K562 (cell line): Measurements from ENCODE around the gene NGRN. TPM values are rescaled to one million over a fixed set of nuclear protein-coding genes. Genes with fewer than 3 reads are reported as not detected.

Experiments
- ATAC-seq: fragments of 200-7000 bp; cut with Tn5 transposase; 3 replicates; pipeline ENCODE4 v1.9.1; 2020; ENCODE audit warnings: moderate library complexity
- BruUV-seq: library from RNA; stranded (reverse); fragments of 400-500 nt; replicated peaks from 2 replicates; lab custom pipeline; 2021; lab: Mats Ljungman, UMichigan
- CTCF ChIA-PET: fragments of 300-600 bp; formaldehyde crosslinking; extraction: SDS; loops from one replicate; lab custom pipeline; 2021; ENCODE audit warnings: low intra/inter-chr PET ratio; lab: Yijun Ruan, JAX
- POLR2A ChIA-PET: fragments of 300-600, 350-650 bp; sonication (Branson Sonifier 250); formaldehyde crosslinking; extraction: SDS; loops from one replicate; lab custom pipeline; 2021; ENCODE audit warnings: antibody characterized with exemption, inconsistent platforms; lab: Yijun Ruan, JAX
- DNase-seq, 4 experiments: peaks; one replicate each; pipeline versions ENCODE4 v3.0.0 to v3.0.0-alpha.2; 2011 to 2018; ENCODE audit warnings: low spot score in 3 of 4, mixed read lengths in 3 of 4; ENCODE audit errors: extremely low read depth in 1 of 4
- FAIRE-seq: peaks from 2 replicates; lab custom pipeline; 2011; peaks lifted over from hg19 to GRCh38; lab: Jason Lieb, UNC
- H2AFZ ChIP-seq: 2 replicates; pipeline ENCODE4 v1.6.0; 2011; ENCODE audit warnings: low read depth, low read length, control low read depth, inconsistent platforms
- H3K27ac ChIP-seq: fragments of 200-600 bp; 3 replicates; pipeline ENCODE4 v1.8.0; 2011; ENCODE audit warnings: low read depth, mild to moderate bottlenecking, control low read depth, inconsistent platforms, low read length, moderate library complexity, mixed read lengths; ENCODE audit errors: extremely low read depth
- H3K27me3 ChIP-seq, 2 experiments: fragments of 300-600 bp in 1 of 2; 2 replicates in 1 of 2; 3 replicates in 1 of 2; pipeline versions ENCODE4 v1.6.0 to v1.8.0; 2011; ENCODE audit warnings: inconsistent platforms in 2 of 2, low read length in 2 of 2, mild to moderate bottlenecking in 1 of 2, mixed read lengths in 1 of 2, moderate library complexity in 1 of 2; ENCODE audit not compliant: control insufficient read depth in 2 of 2, insufficient read depth in 2 of 2
- H3K36me3 ChIP-seq: fragments of 300-600 bp; 3 replicates; pipeline ENCODE4 v1.8.0; 2011; ENCODE audit warnings: mild to moderate bottlenecking, low read length, inconsistent platforms; ENCODE audit not compliant: control insufficient read depth, insufficient read depth
- H3K4me1 ChIP-seq, 2 experiments: fragments of 200-600 bp in 1 of 2; replicated peaks in 1 of 2; 2 replicates in 1 of 2; 3 replicates in 1 of 2; pipeline versions ENCODE4 v1.5.1 to v1.8.0; 2011; ENCODE audit warnings: inconsistent platforms in 2 of 2, low read length in 2 of 2, mild to moderate bottlenecking in 1 of 2, mixed read lengths in 1 of 2, moderate library complexity in 1 of 2; ENCODE audit not compliant: control insufficient read depth in 2 of 2, insufficient read depth in 2 of 2
- H3K4me2 ChIP-seq: 2 replicates; pipeline ENCODE4 v1.6.1; 2011; ENCODE audit warnings: low read length, control low read depth, inconsistent platforms, mixed read lengths; ENCODE audit not compliant: insufficient read depth
- H3K4me3 ChIP-seq: fragments of 200-600 bp; sonication (generic), shearing (Covaris generic); 2 replicates; pipeline ENCODE4 v1.5.1; 2016; ENCODE audit warnings: control low read depth, inconsistent platforms
- H3K79me2 ChIP-seq: fragments of 200-600 bp; 3 replicates; pipeline ENCODE4 v1.8.0; 2011; ENCODE audit warnings: low read length, inconsistent platforms; ENCODE audit not compliant: control insufficient read depth, insufficient read depth
- H3K9ac ChIP-seq, 2 experiments: 2 replicates each; pipeline versions ENCODE4 v1.6.0 to v1.6.1; 2011; ENCODE audit warnings: low read depth in 2 of 2, low read length in 2 of 2, control low read depth in 1 of 2, inconsistent platforms in 1 of 2, mild to moderate bottlenecking in 1 of 2, mixed read lengths in 1 of 2; ENCODE audit not compliant: insufficient read depth in 1 of 2
- H3K9me1 ChIP-seq: one replicate; pipeline ENCODE4 v1.6.0; 2011; ENCODE audit warnings: inconsistent platforms, mild to moderate bottlenecking, low read length, moderate library complexity; ENCODE audit not compliant: control insufficient read depth, insufficient read depth
- H3K9me3 ChIP-seq: replicated peaks from 2 replicates; pipeline ENCODE4 v1.5.1; 2011; ENCODE audit warnings: low read depth, low read length, inconsistent platforms; ENCODE audit not compliant: control insufficient read depth, insufficient read depth
- H4K20me1 ChIP-seq: replicated peaks from 2 replicates; pipeline ENCODE4 v1.6.1; 2011; ENCODE audit warnings: low read length, inconsistent platforms, mixed read lengths; ENCODE audit not compliant: control insufficient read depth, insufficient read depth
- CBFA2T3 ChIP-seq: fragments of 450-650 bp; IDR thresholded peaks from 2 replicates; pipeline ENCODE4 v1.6.1; 2017
- CEBPG ChIP-seq, 3 experiments: fragments of 200-800 bp in 1 of 3; sonication (Bioruptor generic) in 1 of 3; sonication (generic) in 1 of 3; formaldehyde crosslinking in 1 of 3; IDR thresholded peaks in 2 of 3; conservative IDR thresholded peaks in 1 of 3; 2 replicates each; pipeline versions ENCODE4 v1.6.1 to v1.8.0; 2016 to 2022; ENCODE audit warnings: missing compliant biosample characterization in 2 of 3, missing genetic modification characterization in 2 of 3, mild to moderate bottlenecking in 1 of 3, missing genetic modification reagents in 1 of 3
- GATAD2B ChIP-seq: fragments of 450-650 bp; IDR thresholded peaks from 2 replicates; pipeline ENCODE4 v1.6.1; 2017; ENCODE audit warnings: mild to moderate bottlenecking, borderline replicate concordance
- MAZ ChIP-seq, 2 experiments: fragments of 450-650 bp in 1 of 2; sonication (generic) in 1 of 2; formaldehyde crosslinking; IDR thresholded peaks in 1 of 2; conservative IDR thresholded peaks in 1 of 2; 2 replicates each; pipeline versions ENCODE4 v1.4.0 to v1.5.0; 2020; ENCODE audit warnings: mild to moderate bottlenecking in 1 of 2, missing genetic modification reagents in 1 of 2
- MXI1 ChIP-seq: IDR thresholded peaks from 2 replicates; pipeline ENCODE4 v1.6.1; 2011; ENCODE audit warnings: low read depth, mild to moderate bottlenecking, improper control_type of control experiment, low read length
- MYBL2 ChIP-seq, 2 experiments: fragments of 450-650 bp in 1 of 2; sonication (generic) in 1 of 2; formaldehyde crosslinking in 1 of 2; IDR thresholded peaks; 2 replicates each; pipeline versions ENCODE4 v1.6.1 to v1.8.1; 2017 to 2022; ENCODE audit warnings: borderline replicate concordance in 1 of 2, inconsistent platforms in 1 of 2, low read depth in 1 of 2, mild to moderate bottlenecking in 1 of 2, missing genetic modification reagents in 1 of 2, moderate library complexity in 1 of 2
- POLR2A ChIP-seq: fragments of 450-650 bp; conservative IDR thresholded peaks from 2 replicates; pipeline ENCODE4 v1.6.1; 2016
- POU5F1 ChIP-seq: fragments of 150-350 bp; IDR thresholded peaks from 2 replicates; pipeline ENCODE4 v1.6.1; 2014; ENCODE audit warnings: borderline replicate concordance, low read length, low read depth, mild to moderate bottlenecking; ENCODE audit not compliant: partially characterized antibody
- SP1 ChIP-seq: sonication (generic); formaldehyde crosslinking; IDR thresholded peaks from 2 replicates; pipeline ENCODE4 v1.8.1; 2022; ENCODE audit warnings: mild to moderate bottlenecking, missing genetic modification reagents
- YBX1 ChIP-seq: fragments of 450-650 bp; IDR thresholded peaks from 2 replicates; pipeline ENCODE4 v1.7.1; 2016; ENCODE audit warnings: mild to moderate bottlenecking
- WGBS: fragments of 100-300 bp; shearing (Covaris generic); methylation state at CpG from one replicate; pipeline ENCODE4 v1.1.6; 2016; ENCODE audit warnings: low coverage, mixed read lengths; ENCODE audit not compliant: insufficient coverage; ENCODE audit errors: missing lambda C conversion rate; 5-methylcytosine and 5-hydroxymethylcytosine counted together
- in situ Hi-C: fragments of 300-500 bp; cut with MboI; formaldehyde crosslinking; loops from 4 replicates; pipeline ENCODE4 v1.15.0; 2018; ENCODE audit warnings: inconsistent platforms, mixed read lengths
- intact Hi-C: fragments of 100-400 bp; cut with micrococcal nuclease; formaldehyde crosslinking; loops from 2 replicates; pipeline ENCODE4 v1.14.2; 2022
- polyA plus RNA-seq, 8 experiments: library from polyadenylated mRNA; depleted of rRNA in 4 of 8; stranded (reverse) in 5 of 8; unstranded in 3 of 8; fragments of >200 nt; fragmentation: Nextera tagmentation in 2 of 8; fragmentation: Illumina TruSeq in 1 of 8; extraction: Ambion mirVana in 2 of 8; extraction: Trizol in 1 of 8; gene quantifications; 2 replicates each; pipeline versions ENCODE4 v1.2.1 to v1.2.3, GENCODE V29; 2011 to 2014; ENCODE audit warnings: inconsistent platforms in 1 of 8, missing spikeins in 1 of 8
- total RNA-seq, 7 experiments: library from RNA; depleted of rRNA in 6 of 7; stranded (reverse); fragments of >200 nt in 6 of 7; fragmentation: Illumina TruSeq in 2 of 7; extraction: Trizol in 2 of 7; gene quantifications; 2 replicates each; pipeline versions ENCODE4 v1.2.1 to v1.2.3, GENCODE V29; 2011 to 2021; ENCODE audit warnings: low replicate concordance in 1 of 7
- TF ChIP-seq, protein P1 (sequence below): sonication (generic); formaldehyde crosslinking; IDR thresholded peaks from 2 replicates; pipeline ENCODE4 v1.8.0; 2022; ENCODE audit warnings: missing genetic modification reagents, mild to moderate bottlenecking, moderate library complexity, borderline replicate concordance
- TF ChIP-seq, protein P2 (sequence below), 2 experiments: fragments of 250-450 bp in 1 of 2; fragments of 450-650 bp in 1 of 2; sonication (Bioruptor Pico) in 1 of 2; IDR thresholded peaks; 2 replicates each; pipeline versions ENCODE4 v1.6.1 to v1.8.0; 2016 to 2021; ENCODE audit warnings: mild to moderate bottlenecking in 2 of 2, moderate library complexity in 2 of 2, missing compliant biosample characterization in 1 of 2, missing genetic modification characterization in 1 of 2
- TF ChIP-seq, protein P3 (sequence below): fragments of 450-650 bp; formaldehyde crosslinking; IDR thresholded peaks from 2 replicates; pipeline ENCODE4 v1.4.0; 2020; ENCODE audit warnings: mild to moderate bottlenecking, moderate library complexity

The NGRN gene
- total and polyA plus RNA-seq, 9 of the 15 experiments (the other 6 are each of a cell fraction or from before 2014, with no cell fraction given): 14.0 to 73.4 (median 60.0) TPM

DNA sequence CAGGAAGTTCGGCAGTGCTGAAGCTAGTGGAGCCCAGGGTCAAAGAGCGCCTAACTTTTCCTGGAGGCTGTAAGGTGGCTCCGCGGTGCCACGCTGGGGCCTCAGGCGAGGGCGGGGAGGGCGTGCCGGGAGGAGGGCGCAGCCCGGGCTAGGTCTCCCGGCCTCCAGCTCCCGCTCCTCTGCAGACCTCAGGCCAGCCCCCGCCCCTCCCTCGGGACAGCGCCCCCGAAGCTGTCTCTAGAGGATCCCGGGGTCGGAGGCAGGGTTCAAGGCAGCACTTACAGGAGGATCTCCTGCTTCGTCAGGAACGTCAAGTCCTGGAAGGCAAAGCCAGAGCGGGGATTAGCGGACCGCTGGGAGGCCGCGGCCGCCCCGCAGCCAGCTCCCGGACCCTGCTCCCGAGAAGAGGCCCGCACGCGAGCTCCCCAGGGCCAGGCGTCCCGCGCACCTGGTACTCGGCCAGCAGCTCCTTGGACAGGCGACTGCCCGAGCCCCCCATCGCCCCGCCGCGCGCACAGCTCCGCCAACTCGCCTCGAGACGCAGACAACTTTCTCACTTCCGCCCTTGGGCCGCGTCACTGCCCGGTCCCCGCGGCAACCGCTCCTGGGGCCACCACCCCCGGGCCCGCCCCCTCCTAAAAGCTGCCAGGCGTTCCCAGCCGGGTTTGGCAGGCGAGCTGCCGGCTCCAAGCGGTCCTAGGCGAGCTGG lies 31.9 kb upstream of the NGRN start, which contains the start of gene CIB1 (continued):
- TF ChIP-seq MYBL2 (IDR thresholded peaks at IDR 0.05; ENCODE audit: low read depth): no peak
- TF ChIP-seq MYBL2 (CRISPR knock-in tag; IDR thresholded peaks at IDR 0.05; ENCODE audit: borderline replicate concordance): no peak
- TF ChIP-seq SP1: peak; percentile 58; the same call in 1 of the 2 replicates
- TF ChIP-seq, protein P1, sequence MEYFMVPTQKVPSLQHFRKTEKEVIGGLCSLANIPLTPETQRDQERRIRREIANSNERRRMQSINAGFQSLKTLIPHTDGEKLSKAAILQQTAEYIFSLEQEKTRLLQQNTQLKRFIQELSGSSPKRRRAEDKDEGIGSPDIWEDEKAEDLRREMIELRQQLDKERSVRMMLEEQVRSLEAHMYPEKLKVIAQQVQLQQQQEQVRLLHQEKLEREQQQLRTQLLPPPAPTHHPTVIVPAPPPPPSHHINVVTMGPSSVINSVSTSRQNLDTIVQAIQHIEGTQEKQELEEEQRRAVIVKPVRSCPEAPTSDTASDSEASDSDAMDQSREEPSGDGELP (CRISPR knock-in tag): peak; percentile 70
- TF ChIP-seq MAZ (CRISPR knock-in tag; conservative IDR thresholded peaks at IDR 0.05 in 1 of 2, IDR thresholded peaks at IDR 0.05 in 1 of 2): peak; percentile 84 to 93; a peak in 3 of 4 replicates
- peak; percentile 78; the same call in 1 of the 2 replicates for TF ChIP-seq POLR2A

DNA sequence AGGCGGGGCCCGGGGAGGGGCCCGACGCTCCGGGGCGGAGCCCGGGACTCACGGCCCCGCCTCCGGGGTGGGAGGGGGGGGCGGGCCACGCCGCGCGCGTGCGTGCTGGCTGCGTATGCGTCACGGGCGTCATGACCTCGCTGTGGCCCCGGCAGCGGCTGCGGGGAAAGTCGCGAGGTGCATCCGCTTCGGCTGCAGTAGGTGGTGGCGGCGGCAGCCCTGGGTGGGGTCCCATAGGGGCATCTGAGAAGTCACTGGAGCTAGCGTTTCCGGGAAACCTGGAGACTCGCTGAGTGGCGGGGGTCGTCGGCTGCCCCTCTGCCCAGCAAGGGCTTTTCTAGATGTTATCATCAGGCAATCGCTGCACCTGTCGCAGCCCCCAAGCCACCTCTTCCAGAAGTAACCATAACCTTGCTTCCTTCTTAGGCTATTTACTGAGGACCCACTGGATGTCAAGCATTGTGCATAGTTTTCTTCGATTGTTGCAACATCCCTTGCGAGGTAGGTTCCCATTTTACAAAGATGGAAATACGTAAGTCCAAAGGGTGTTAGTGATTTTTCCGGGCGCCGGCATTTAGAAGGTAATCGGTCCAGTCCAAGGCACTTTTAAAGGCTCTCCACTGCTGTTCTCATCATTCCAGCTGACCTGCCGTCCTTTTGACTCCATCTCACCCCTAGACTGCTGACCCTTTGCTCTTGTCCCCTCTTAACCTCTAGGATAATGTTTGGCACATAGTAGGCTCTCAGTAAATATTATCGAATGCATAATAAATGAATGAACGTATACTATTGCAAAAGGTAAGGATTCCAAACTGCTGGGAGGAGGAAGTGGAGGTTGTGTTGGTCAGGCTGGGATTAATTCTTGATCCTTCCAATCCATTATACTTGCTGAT lies 31.1 kb upstream of the NGRN start, which contains the start of gene GDPGP1:
Gene GDPGP1 (plus strand): TSS at position 114 of the 893 bp plus-strand sequence. CDS start 6,700 bp downstream, outside the sequence.
- no peaks in the 10 kb centered on the region for H3K9me3 ChIP-seq
- whole genome bisulfite sequencing: 3% methylated on average over 28 of the region's 49 CpGs
- DNase-seq (no peak), ATAC-seq (no peak), FAIRE-seq (no peak)
- H3K4me3 ChIP-seq: peak within 1 kb of the TSS; percentile 78
- peak within 1 kb of the TSS; percentile 79 to 93 for H3K9ac ChIP-seq
- H2AFZ ChIP-seq: peak within 1 kb of the TSS; percentile 93
- no TSS peak for BruUV-seq
- peak within 1 kb of the TSS; percentile 94 for H3K4me2 ChIP-seq
- CTCF ChIA-PET: no interaction called here
- peaks cover 9 to 35% of the 10 kb centered on the region in 2 experiments; a peak in 4 of 5 replicates for H3K4me1 ChIP-seq
- no peaks in the 10 kb centered on the region for H3K9me1 ChIP-seq
- H3K79me2 ChIP-seq: peaks cover 32% of the 10 kb centered on the region
- H3K36me3 ChIP-seq: peaks cover 50% of the 10 kb centered on the region
- POLR2A ChIA-PET: interaction anchor here (0.5 to 2.0 kb wide), 15 partner anchors 10 to 671 kb away, joined by 3 to 15 read pairs (median 4); partner anchors contain the start of genes IDH2, SEMA4B and TTLL13
- intact Hi-C loops: loop anchor here (2.0 to 5.0 kb wide), 2 partner anchors 32 to 53 kb away; no protein-coding TSS in a partner anchor
- 0 out of 2 replicates have a peak, but pooled peaks cover 4% of the 10 kb centered on the region for H4K20me1 ChIP-seq
- in situ Hi-C loops: loop anchor here (10.0 kb wide), 1 partner anchor 450 kb away; no protein-coding TSS in a partner anchor
- peak within 1 kb of the TSS; percentile 83 for H3K27ac ChIP-seq
- no peaks in the 10 kb centered on the region for H3K27me3 ChIP-seq
- TF ChIP-seq, protein P2, sequence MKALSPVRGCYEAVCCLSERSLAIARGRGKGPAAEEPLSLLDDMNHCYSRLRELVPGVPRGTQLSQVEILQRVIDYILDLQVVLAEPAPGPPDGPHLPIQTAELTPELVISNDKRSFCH (CRISPR knock-in tag; IDR thresholded peaks at IDR 0.05): no peak
- TF ChIP-seq, protein P2 (tag; IDR thresholded peaks at IDR 0.05): peak; percentile 33
- TF ChIP-seq MXI1: no peak
- TF ChIP-seq YBX1: no peak
- no peak for TF ChIP-seq CBFA2T3
- TF ChIP-seq POU5F1: no peak
- TF ChIP-seq POLR2A: peak; percentile 71
- peak; percentile 76 for TF ChIP-seq CEBPG (CRISPR knock-in tag; IDR thresholded peaks at IDR 0.05)
- TF ChIP-seq CEBPG (tag; conservative IDR thresholded peaks at IDR 0.05 in 1 of 2, IDR thresholded peaks at IDR 0.05 in 1 of 2): peak; percentile 75 to 82
- 0 out of 2 replicates have a peak, but pooled peaks have one; percentile 69 for TF ChIP-seq GATAD2B
- TF ChIP-seq, protein P3, sequence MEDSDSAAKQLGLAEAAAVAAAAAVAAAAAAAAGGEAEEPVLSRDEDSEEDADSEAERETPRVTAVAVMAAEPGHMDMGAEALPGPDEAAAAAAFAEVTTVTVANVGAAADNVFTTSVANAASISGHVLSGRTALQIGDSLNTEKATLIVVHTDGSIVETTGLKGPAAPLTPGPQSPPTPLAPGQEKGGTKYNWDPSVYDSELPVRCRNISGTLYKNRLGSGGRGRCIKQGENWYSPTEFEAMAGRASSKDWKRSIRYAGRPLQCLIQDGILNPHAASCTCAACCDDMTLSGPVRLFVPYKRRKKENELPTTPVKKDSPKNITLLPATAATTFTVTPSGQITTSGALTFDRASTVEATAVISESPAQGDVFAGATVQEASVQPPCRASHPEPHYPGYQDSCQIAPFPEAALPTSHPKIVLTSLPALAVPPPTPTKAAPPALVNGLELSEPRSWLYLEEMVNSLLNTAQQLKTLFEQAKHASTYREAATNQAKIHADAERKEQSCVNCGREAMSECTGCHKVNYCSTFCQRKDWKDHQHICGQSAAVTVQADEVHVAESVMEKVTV (CRISPR knock-in tag): no peak
